ENCODE results near the gene C5AR2. TPM values are rescaled to one million over a fixed set of nuclear protein-coding genes. Genes with fewer than 3 reads are reported as not detected.
"Not testable (repeated sequence)": the region's sequence is repeated elsewhere in the genome, so short reads cannot be mapped to it uniquely, and the experiment has no call there.

The C5AR2 gene
- total RNA-seq, 1 experiment from 2014 or later = 0.08 TPM

GRCh38 chr19:47362321-47362720 lies 30.3 kb downstream of the C5AR2 start:
- no peak for DNase-seq (ENCODE audit: low spot score)

GRCh38 chr19:47363758-47364531 lies 32.0 kb downstream of the C5AR2 start:
- no peak for DNase-seq (ENCODE audit: low spot score)

GRCh38 chr19:47365455-47365854 lies 33.5 kb downstream of the C5AR2 start:
- DNase-seq (ENCODE audit: low spot score) = not testable (repeated sequence)

- DNase-seq (ENCODE audit: low spot score) = no peak
Observed at GRCh38 chr19:47370045-47370611, 38.2 kb downstream of the C5AR2 start.

- DNase-seq (ENCODE audit: low spot score) = no peak
Observed at GRCh38 chr19:47371261-47371660, 39.3 kb downstream of the C5AR2 start.

- no peak for DNase-seq (ENCODE audit: low spot score)
Observed at GRCh38 chr19:47372603-47373002, 40.6 kb downstream of the C5AR2 start.

GRCh38 chr19:47373246-47374240 lies 41.6 kb downstream of the C5AR2 start:
- DNase-seq (ENCODE audit: low spot score) = no peak

- no peak for DNase-seq (ENCODE audit: low spot score)
Observed at GRCh38 chr19:47374876-47375693, 43.1 kb downstream of the C5AR2 start.

GRCh38 chr19:47375694-47376588 lies 44.0 kb downstream of the C5AR2 start:
- no peak for DNase-seq (ENCODE audit: low spot score)

- DNase-seq (ENCODE audit: low spot score) = no peak
Observed at GRCh38 chr19:47376589-47377144, 44.7 kb downstream of the C5AR2 start.

- DNase-seq (ENCODE audit: low spot score) = no peak
Observed at GRCh38 chr19:47377208-47377701, 45.3 kb downstream of the C5AR2 start.

- no peak for DNase-seq (ENCODE audit: low spot score)
Observed at GRCh38 chr19:47377801-47378200, 45.8 kb downstream of the C5AR2 start.

GRCh38 chr19:47378246-47378645 lies 46.3 kb downstream of the C5AR2 start:
- no peak for DNase-seq (ENCODE audit: low spot score)

GRCh38 chr19:47379381-47379938 lies 47.5 kb downstream of the C5AR2 start:
- no peak for DNase-seq (ENCODE audit: low spot score)

GRCh38 chr19:47380559-47380958 lies 48.6 kb downstream of the C5AR2 start:
- DNase-seq (ENCODE audit: low spot score) = no peak

GRCh38 chr19:47381121-47381520 lies 49.1 kb downstream of the C5AR2 start:
- DNase-seq (ENCODE audit: low spot score) = no peak

GRCh38 chr19:47381653-47382279 lies 49.8 kb downstream of the C5AR2 start:
- no peak for DNase-seq (ENCODE audit: low spot score)

- not testable (repeated sequence) for DNase-seq (ENCODE audit: low spot score)
Observed at GRCh38 chr19:47383890-47384289, 51.9 kb downstream of the C5AR2 start.

GRCh38 chr19:47384533-47384932 lies 52.6 kb downstream of the C5AR2 start:
- DNase-seq (ENCODE audit: low spot score) = not testable (repeated sequence)
